ENCODE measurements around the gene LYPLAL1. TPM values are rescaled to one million over a fixed set of nuclear protein-coding genes. Genes with fewer than 3 reads are reported as not detected.

Gene LYPLAL1
- total RNA-seq, 1 experiment from 2014 or later, result 21.3 TPM

DNA sequence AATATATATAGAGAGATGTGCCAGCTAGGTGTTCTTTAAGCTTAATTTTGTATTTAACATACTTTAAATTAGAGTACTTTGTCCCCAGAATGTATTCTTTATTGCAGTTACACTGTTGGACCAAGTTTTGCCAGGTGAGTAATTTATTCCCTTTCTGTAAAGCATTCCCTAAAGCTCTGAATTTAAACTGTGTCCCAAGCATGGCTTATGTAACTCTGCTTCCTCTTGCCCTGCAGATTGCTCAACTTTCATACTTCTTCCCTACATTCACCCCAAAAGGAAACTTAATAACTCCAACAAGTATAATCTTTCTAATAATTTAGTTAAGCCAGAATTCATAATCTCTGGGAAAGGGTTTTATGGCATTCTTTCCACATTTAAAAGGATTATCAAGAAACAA is 5.6 kb downstream of the LYPLAL1 start:
- H3K4me3 ChIP-seq (ENCODE audit: low read length), result no peak overlapping the region
- H3K9me3 ChIP-seq (ENCODE audit: low read length), result no peaks in the 10 kb centered on the region
- no peak for ATAC-seq
- no peaks in the 10 kb centered on the region for H3F3A ChIP-seq (ENCODE audit: low read length, unreplicated experiment)
- H3K27ac ChIP-seq (ENCODE audit: low read length), result no peak overlapping the region
- CTCF ChIA-PET, result no interaction called here
- H3K9ac ChIP-seq (ENCODE audit: low read length), result no peak overlapping the region
- peaks cover 62% of the 10 kb centered on the region for H3K79me2 ChIP-seq (ENCODE audit: low read length)
- H2AFZ ChIP-seq (ENCODE audit: low read length), result no peak overlapping the region
- H4K20me1 ChIP-seq (ENCODE audit: low read length), result no peaks in the 10 kb centered on the region
- peaks cover 28% of the 10 kb centered on the region for H3K36me3 ChIP-seq (ENCODE audit: low read depth, low read length)
- TF ChIP-seq EZH2phosphoT487 (IDR thresholded peaks at IDR 0.05; ENCODE audit: borderline replicate concordance, low read length), result no peak
- TF ChIP-seq, protein P1, sequence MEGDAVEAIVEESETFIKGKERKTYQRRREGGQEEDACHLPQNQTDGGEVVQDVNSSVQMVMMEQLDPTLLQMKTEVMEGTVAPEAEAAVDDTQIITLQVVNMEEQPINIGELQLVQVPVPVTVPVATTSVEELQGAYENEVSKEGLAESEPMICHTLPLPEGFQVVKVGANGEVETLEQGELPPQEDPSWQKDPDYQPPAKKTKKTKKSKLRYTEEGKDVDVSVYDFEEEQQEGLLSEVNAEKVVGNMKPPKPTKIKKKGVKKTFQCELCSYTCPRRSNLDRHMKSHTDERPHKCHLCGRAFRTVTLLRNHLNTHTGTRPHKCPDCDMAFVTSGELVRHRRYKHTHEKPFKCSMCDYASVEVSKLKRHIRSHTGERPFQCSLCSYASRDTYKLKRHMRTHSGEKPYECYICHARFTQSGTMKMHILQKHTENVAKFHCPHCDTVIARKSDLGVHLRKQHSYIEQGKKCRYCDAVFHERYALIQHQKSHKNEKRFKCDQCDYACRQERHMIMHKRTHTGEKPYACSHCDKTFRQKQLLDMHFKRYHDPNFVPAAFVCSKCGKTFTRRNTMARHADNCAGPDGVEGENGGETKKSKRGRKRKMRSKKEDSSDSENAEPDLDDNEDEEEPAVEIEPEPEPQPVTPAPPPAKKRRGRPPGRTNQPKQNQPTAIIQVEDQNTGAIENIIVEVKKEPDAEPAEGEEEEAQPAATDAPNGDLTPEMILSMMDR (conservative IDR thresholded peaks at IDR 0.05; ENCODE audit: low read depth, low read length), result no peak
- TF ChIP-seq EZH2 (IDR thresholded peaks at IDR 0.05; ENCODE audit: low read length, unreplicated experiment), result no peak
- no peak for DNase-seq
- intact Hi-C loops (cut with micrococcal nuclease), result loop anchor here (5.0 to 10.0 kb wide), 2 partner anchors 832 to 1856 kb away; partner anchors contain the start of gene TGFB2
- POLR2A ChIA-PET (ENCODE audit: unreplicated experiment), result no interaction called here
- H3K27me3 ChIP-seq (ENCODE audit: low read length), result no peaks in the 10 kb centered on the region
- H3K4me2 ChIP-seq (ENCODE audit: low read length), result no peak overlapping the region
- BruUV-seq (replicated peaks), result no TSS peak
- H3K4me1 ChIP-seq (ENCODE audit: insufficient read depth, low read length), result peaks cover 40% of the 10 kb centered on the region
- no peaks in the 10 kb centered on the region for H3K9me2 ChIP-seq (replicated peaks; ENCODE audit: low read length)

DNA sequence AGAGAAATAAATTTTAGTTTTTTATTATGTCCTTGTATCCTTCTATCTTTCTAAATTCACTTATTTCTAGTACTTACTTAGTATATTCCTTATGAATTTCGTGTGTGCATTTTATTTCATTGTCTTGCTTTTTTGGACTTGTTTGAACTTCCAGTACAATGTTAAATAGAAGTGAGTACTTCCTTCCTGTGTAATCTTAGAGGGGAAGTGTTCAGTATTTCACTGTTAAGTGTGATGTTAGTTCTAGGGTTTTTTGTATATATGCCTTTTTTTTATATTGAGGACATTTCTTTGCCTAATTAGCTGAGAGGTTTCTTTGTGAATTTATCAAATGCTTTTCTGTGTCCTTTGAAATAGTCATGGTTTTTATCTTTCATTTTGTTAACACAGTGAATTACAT is 10.7 kb downstream of the LYPLAL1 start:
- Histone ChIP-seq H3K4me3 (ENCODE audit: low read length) (no peak overlapping the region), H3F3A (ENCODE audit: low read length, unreplicated experiment) (no peaks in the 10 kb centered on the region), H2AFZ (ENCODE audit: low read length) (no peak overlapping the region), H3K4me2 (ENCODE audit: low read length) (no peak overlapping the region), H3K79me2 (ENCODE audit: low read length) (peaks cover 65% of the 10 kb centered on the region), H3K9me3 (ENCODE audit: low read length) (no peaks in the 10 kb centered on the region), H3K27me3 (ENCODE audit: low read length) (no peaks in the 10 kb centered on the region), H3K9me2 (replicated peaks; ENCODE audit: low read length) (no peaks in the 10 kb centered on the region), H3K27ac (ENCODE audit: low read length) (no peak overlapping the region), H4K20me1 (ENCODE audit: low read length) (no peaks in the 10 kb centered on the region), H3K4me1 (ENCODE audit: insufficient read depth, low read length) (peaks cover 14% of the 10 kb centered on the region), H3K9ac (ENCODE audit: low read length) (no peak overlapping the region), H3K36me3 (ENCODE audit: low read depth, low read length) (peaks cover 37% of the 10 kb centered on the region)
- intact Hi-C loops (cut with micrococcal nuclease), result loop anchor here (10.0 kb wide), 1 partner anchor 380 kb away; no protein-coding TSS in a partner anchor
- ChIA-PET CTCF (no interaction called here), POLR2A (ENCODE audit: unreplicated experiment) (no interaction called here)
- DNase-seq (no peak), ATAC-seq (no peak)
- BruUV-seq (replicated peaks), result no TSS peak
- TF ChIP-seq EZH2 (IDR thresholded peaks at IDR 0.05; ENCODE audit: low read length, unreplicated experiment) (no peak), EZH2phosphoT487 (IDR thresholded peaks at IDR 0.05; ENCODE audit: borderline replicate concordance, low read length) (no peak)
- TF ChIP-seq, protein P1 (conservative IDR thresholded peaks at IDR 0.05; ENCODE audit: low read depth, low read length), result no peak

DNA sequence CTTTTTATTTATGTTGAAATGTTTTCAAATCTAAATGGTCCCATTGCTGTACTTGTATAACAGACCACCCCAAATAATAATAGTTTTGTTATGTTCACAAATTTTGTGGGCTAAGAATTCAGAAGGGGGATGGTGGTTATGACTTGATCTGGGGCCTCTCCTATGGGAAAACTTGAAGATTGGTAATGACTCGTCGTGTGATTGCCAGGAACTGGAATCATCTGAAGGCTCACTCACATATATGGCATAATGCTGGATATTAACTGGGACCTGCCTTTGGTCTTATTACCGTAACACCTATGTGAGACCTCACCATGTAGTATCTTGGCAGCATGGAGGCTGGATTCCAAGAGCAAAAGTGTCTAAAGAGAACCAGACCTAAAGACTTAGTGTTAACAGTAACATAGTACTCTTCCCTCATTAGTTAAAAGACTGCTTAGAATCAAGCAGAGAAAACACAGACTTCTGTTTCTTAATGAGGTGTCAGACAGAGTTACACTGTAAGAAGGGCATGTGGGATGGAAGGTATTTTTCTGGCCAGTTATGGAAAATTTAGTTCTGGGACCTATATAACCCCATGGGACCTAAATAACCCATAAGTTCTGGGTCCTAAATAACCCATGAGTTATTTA is 11.9 kb downstream of the LYPLAL1 start:
- Histone ChIP-seq H3K36me3 (ENCODE audit: low read depth, low read length) (peaks cover 28% of the 10 kb centered on the region), H3K4me1 (ENCODE audit: insufficient read depth, low read length) (peaks cover 17% of the 10 kb centered on the region), H4K20me1 (ENCODE audit: low read length) (no peaks in the 10 kb centered on the region), H3K4me2 (ENCODE audit: low read length) (no peak overlapping the region), H3K27ac (ENCODE audit: low read length) (no peak overlapping the region), H3F3A (ENCODE audit: low read length, unreplicated experiment) (no peaks in the 10 kb centered on the region), H3K9me2 (replicated peaks; ENCODE audit: low read length) (no peaks in the 10 kb centered on the region), H3K9ac (ENCODE audit: low read length) (no peak overlapping the region), H3K79me2 (ENCODE audit: low read length) (peaks cover 73% of the 10 kb centered on the region), H3K27me3 (ENCODE audit: low read length) (no peaks in the 10 kb centered on the region), H3K9me3 (ENCODE audit: low read length) (no peaks in the 10 kb centered on the region), H2AFZ (ENCODE audit: low read length) (no peak overlapping the region), H3K4me3 (ENCODE audit: low read length) (no peak overlapping the region)
- TF ChIP-seq, protein P1 (conservative IDR thresholded peaks at IDR 0.05; ENCODE audit: low read depth, low read length), result no peak
- TF ChIP-seq EZH2 (IDR thresholded peaks at IDR 0.05; ENCODE audit: low read length, unreplicated experiment), result no peak
- TF ChIP-seq EZH2phosphoT487 (IDR thresholded peaks at IDR 0.05; ENCODE audit: borderline replicate concordance, low read length), result no peak
- no TSS peak for BruUV-seq (replicated peaks)
- ATAC-seq (no peak), DNase-seq (peak; percentile 28)
- POLR2A ChIA-PET (ENCODE audit: unreplicated experiment), result interaction anchor here (0.6 kb wide), 1 partner anchor 684 kb away, joined by 4 read pairs; no protein-coding TSS in a partner anchor
- CTCF ChIA-PET, result no interaction called here
- intact Hi-C loops (cut with micrococcal nuclease), result loop anchor here (5.0 to 10.0 kb wide), 2 partner anchors 238 to 381 kb away; no protein-coding TSS in a partner anchor

Data from PC-3 (cell line).